Transverse colon (tissue), 4 donors: ENCODE measurements around the gene TENM4. TPM values are rescaled to one million over a fixed set of nuclear protein-coding genes. Genes with fewer than 3 reads are reported as not detected.

ENCODE experiments used
- DNase-seq: peaks from one replicate; pipeline ENCODE4 v3.0.0-alpha.2; 2019
- H3K27ac ChIP-seq, 4 donors: fragments of 200-600 bp; sonication (generic); 2 replicates each; pipeline ENCODE4 v1.5.1; 2016 to 2018; ENCODE audit warnings: inconsistent platforms in 4 of 4
- H3K27me3 ChIP-seq: fragments of 200-600 bp; sonication (generic); 2 replicates; pipeline ENCODE4 v1.5.1; 2017; ENCODE audit warnings: inconsistent platforms
- H3K36me3 ChIP-seq, 4 donors: fragments of 200-600 bp; sonication (generic); 2 replicates each; pipeline ENCODE4 v1.5.1; 2017 to 2019; ENCODE audit warnings: inconsistent platforms in 4 of 4
- H3K4me1 ChIP-seq, 4 donors: fragments of 200-600 bp; sonication (generic); 2 replicates each; pipeline ENCODE4 v1.5.1; 2017 to 2020; ENCODE audit warnings: inconsistent platforms in 4 of 4
- H3K4me3 ChIP-seq, 4 donors: fragments of 200-600 bp; sonication (generic); 1 replicate in 1 of 4; 2 replicates in 3 of 4; pipeline versions ENCODE4 v1.5.1 to v1.6.1; 2017 to 2019; ENCODE audit warnings: inconsistent platforms in 4 of 4
- H3K9me3 ChIP-seq, 2 donors: fragments of 200-600 bp; sonication (generic); 2 replicates each; pipeline ENCODE4 v1.5.1; 2017 to 2019; ENCODE audit warnings: inconsistent platforms in 2 of 2
- EP300 ChIP-seq: sonication (generic); formaldehyde crosslinking; IDR thresholded peaks from one replicate; pipeline ENCODE4 v1.6.1; 2017; ENCODE audit warnings: antibody characterized with exemption, low read depth
- POLR2A ChIP-seq: fragments of 450-650 bp; IDR thresholded peaks from one replicate; pipeline ENCODE4 v1.6.1; 2016; ENCODE audit warnings: antibody characterized with exemption, mild to moderate bottlenecking, moderate library complexity
- POLR2AphosphoS5 ChIP-seq, 3 donors: sonication (generic); formaldehyde crosslinking; IDR thresholded peaks; one replicate each; pipeline ENCODE4 v1.6.1; 2016; ENCODE audit warnings: antibody characterized with exemption in 3 of 3
- WGBS, 2 donors: methylation state at CpG; one replicate each; pipeline ENCODE4 v1.1.5; 2018; ENCODE audit warnings: low coverage in 1 of 2; 5-methylcytosine and 5-hydroxymethylcytosine counted together
- in situ Hi-C, 4 donors: fragments of 200-750 bp; cut with MboI; loops; one replicate each; pipeline versions ENCODE4 v1.15.0 to v1.15.1; 2017; ENCODE audit warnings: low sequenced_read_pairs in 3 of 4, low pct_ligation_motif_present in 1 of 4, low pct_unique_long_range_greater_than_20kb in 1 of 4
- intact Hi-C: fragments of 100-400 bp; cut with DNase I; formaldehyde crosslinking; loops from one replicate; pipeline ENCODE4 v1.15.1; 2023; ENCODE audit warnings: low total_unique reads
- total RNA-seq, 4 donors: library from RNA; depleted of rRNA; stranded (reverse); fragments of >200 nt; gene quantifications; one replicate each; pipeline ENCODE4 v1.1.0, GENCODE V29; 2016
- TF ChIP-seq, protein P1 (sequence below), 5 experiments: fragments of 200-600 bp in 3 of 5; fragments of 450-650 bp in 2 of 5; sonication (generic) in 3 of 5; IDR thresholded peaks; 1 replicate in 2 of 5; 2 replicates in 3 of 5; pipeline ENCODE4 v1.5.1; 2016 to 2017; ENCODE audit warnings: antibody characterized with exemption in 5 of 5, inconsistent platforms in 3 of 5, mild to moderate bottlenecking in 2 of 5, moderate library complexity in 1 of 5

Gene TENM4
- total RNA-seq, 4 donors from 2014 or later: 0.14 to 0.79 (median 0.39) TPM

DNA sequence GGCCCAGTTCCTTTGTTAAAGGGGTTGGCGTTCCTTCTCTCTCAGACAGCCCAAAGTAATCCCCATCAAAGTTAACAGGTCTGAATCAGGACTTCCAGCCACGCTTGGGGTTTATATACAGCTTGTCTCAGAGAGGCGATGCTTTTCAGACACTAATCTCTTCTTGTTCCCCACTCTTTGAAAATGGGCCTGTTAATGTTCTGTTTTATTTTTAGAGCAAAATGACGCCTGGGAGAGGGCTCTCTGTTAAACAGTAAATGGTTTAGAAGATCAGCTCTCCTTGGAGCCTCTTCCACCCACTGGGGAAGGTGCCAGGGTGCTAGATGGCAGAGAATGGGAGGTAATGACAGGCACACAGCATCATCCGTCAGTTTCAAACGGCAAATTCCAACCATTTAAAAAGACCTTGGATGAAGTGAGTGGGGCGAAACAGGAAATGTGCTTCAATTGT, 630.2 kb downstream of the TENM4 start:
- H3K36me3 ChIP-seq: no peaks in the 10 kb centered on the region
- no peaks in the 10 kb centered on the region for H3K27me3 ChIP-seq
- in situ Hi-C loops: no loop called here
- peaks cover 10 to 45% (median 26%) of the 10 kb centered on the region in 4 donors for H3K4me1 ChIP-seq
- H3K9me3 ChIP-seq: no peaks in the 10 kb centered on the region
- DNase-seq: no peak
- intact Hi-C loops: no loop called here
- peak overlapping the region; percentile 57 to 82 (median 72) for H3K27ac ChIP-seq
- no peak overlapping the region for H3K4me3 ChIP-seq
- WGBS, 2 donors: 63 to 71% methylated on average over 3 to 7 of the region's 7 CpGs
- TF ChIP-seq POLR2AphosphoS5 (IDR thresholded peaks at IDR 0.05) (no peak), POLR2A (no peak)
- TF ChIP-seq, protein P1, sequence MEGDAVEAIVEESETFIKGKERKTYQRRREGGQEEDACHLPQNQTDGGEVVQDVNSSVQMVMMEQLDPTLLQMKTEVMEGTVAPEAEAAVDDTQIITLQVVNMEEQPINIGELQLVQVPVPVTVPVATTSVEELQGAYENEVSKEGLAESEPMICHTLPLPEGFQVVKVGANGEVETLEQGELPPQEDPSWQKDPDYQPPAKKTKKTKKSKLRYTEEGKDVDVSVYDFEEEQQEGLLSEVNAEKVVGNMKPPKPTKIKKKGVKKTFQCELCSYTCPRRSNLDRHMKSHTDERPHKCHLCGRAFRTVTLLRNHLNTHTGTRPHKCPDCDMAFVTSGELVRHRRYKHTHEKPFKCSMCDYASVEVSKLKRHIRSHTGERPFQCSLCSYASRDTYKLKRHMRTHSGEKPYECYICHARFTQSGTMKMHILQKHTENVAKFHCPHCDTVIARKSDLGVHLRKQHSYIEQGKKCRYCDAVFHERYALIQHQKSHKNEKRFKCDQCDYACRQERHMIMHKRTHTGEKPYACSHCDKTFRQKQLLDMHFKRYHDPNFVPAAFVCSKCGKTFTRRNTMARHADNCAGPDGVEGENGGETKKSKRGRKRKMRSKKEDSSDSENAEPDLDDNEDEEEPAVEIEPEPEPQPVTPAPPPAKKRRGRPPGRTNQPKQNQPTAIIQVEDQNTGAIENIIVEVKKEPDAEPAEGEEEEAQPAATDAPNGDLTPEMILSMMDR (IDR thresholded peaks at IDR 0.05): no peak

DNA sequence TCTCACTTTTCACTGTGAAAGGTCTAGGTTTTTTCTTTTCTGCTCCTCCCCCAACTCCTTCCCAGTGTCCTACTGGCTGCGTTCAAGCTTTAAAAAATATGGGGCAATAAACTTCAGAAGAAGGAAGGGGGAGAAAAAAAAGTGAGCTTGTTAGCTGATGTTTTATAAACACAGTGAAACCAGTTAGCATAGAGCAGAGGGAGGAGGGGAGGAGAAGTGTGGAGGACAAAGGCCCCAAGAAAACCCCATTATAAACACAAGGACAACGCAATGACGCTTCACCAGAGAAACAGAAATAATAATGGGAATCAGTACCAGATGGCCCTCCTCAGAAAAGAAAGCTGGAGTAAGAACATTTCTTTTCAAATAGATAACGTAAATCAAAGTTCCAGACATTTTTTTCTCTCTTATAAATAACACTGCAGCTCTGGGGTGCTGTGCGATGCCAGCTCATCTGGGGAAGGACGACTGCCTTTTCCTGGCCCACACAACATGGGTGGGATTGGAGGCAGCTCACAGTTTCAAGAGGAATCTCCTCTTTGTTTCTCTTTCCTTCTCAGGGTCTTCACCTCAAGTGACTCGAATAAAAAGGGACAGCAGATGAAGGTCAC, 630.8 kb downstream of the TENM4 start:
- H3K27ac ChIP-seq: peak overlapping the region; percentile 57 to 82 (median 72)
- H3K4me3 ChIP-seq: no peak overlapping the region
- intact Hi-C loops (no loop called here), in situ Hi-C loops (no loop called here)
- H3K9me3 ChIP-seq: no peaks in the 10 kb centered on the region
- no peaks in the 10 kb centered on the region for H3K27me3 ChIP-seq
- TF ChIP-seq POLR2AphosphoS5 (IDR thresholded peaks at IDR 0.05) (peak in 2 of 3 donors; percentile 45 to 57), POLR2A (no peak), EP300 (no peak)
- TF ChIP-seq, protein P1 (IDR thresholded peaks at IDR 0.05): no peak
- no peaks in the 10 kb centered on the region for H3K36me3 ChIP-seq
- WGBS, 2 donors: 41 to 43% methylated on average over 7 of the region's 7 CpGs
- no peak for DNase-seq
- H3K4me1 ChIP-seq: peaks cover 10 to 45% (median 26%) of the 10 kb centered on the region in 4 donors

DNA sequence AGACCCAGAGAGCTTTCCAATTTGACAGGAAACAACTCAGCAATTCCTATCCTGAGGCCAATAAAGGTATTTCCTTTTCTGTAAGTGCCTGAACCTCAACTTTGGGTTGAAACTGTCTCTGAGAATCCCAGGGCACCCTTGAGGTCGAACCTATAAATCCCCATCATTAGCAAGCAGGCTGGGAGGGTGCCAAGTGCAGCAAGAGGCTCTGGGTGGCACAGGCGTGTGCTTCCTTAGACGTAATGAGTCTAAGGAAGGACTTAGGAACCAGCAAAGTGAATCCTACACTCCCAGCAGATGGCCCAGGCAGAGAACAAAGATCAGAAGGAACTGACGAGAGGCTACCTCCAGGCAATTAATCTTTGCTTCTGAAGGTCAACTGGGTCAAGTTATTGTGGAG, 631.9 kb downstream of the TENM4 start:
- H3K36me3 ChIP-seq: no peaks in the 10 kb centered on the region
- no peaks in the 10 kb centered on the region for H3K9me3 ChIP-seq
- peak overlapping the region; percentile 57 to 82 (median 72) for H3K27ac ChIP-seq
- peaks cover 10 to 45% (median 26%) of the 10 kb centered on the region in 4 donors for H3K4me1 ChIP-seq
- peak; percentile 54 for DNase-seq
- 26% methylated on average over 4 of the region's 4 CpGs; no CpG with 5 or more reads in 1 of the 2 donors for WGBS, 2 donors
- no peaks in the 10 kb centered on the region for H3K27me3 ChIP-seq
- in situ Hi-C loops: no loop called here
- intact Hi-C loops: no loop called here
- no peak overlapping the region for H3K4me3 ChIP-seq
- TF ChIP-seq POLR2A (no peak), EP300 (no peak), POLR2AphosphoS5 (IDR thresholded peaks at IDR 0.05) (no peak)
- TF ChIP-seq, protein P1 (IDR thresholded peaks at IDR 0.05): no peak

DNA sequence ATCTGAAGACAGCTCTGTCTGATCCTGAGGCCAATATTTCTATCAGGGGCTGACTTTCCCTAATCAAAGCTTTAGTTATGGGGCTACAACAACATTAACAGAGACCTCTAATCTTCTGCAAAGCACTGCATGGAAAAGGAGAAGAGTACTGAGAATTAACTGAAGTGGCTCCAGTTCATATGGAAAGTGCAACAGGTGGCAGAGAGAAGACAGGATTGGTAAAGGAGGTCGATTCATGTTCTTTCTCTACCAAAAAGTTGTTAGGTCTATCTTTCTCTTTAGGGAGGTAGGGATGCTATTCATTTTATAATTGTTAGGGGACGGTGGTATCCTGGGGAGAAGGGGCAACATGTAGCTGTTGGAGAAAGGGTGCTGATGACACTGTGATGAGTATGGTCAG, 633.5 kb downstream of the TENM4 start:
- H3K27me3 ChIP-seq: no peaks in the 10 kb centered on the region
- H3K27ac ChIP-seq: no peak overlapping the region
- DNase-seq: no peak
- intact Hi-C loops (no loop called here), in situ Hi-C loops (no loop called here)
- no peaks in the 10 kb centered on the region for H3K9me3 ChIP-seq
- H3K36me3 ChIP-seq: no peaks in the 10 kb centered on the region
- no peak overlapping the region for H3K4me3 ChIP-seq
- peaks cover 10 to 38% (median 25%) of the 10 kb centered on the region in 4 donors for H3K4me1 ChIP-seq
- WGBS, 2 donors: 72 to 77% methylated on average over 2 of the region's 2 CpGs
- no peak for TF ChIP-seq POLR2AphosphoS5 (IDR thresholded peaks at IDR 0.05)
- TF ChIP-seq EP300: no peak
- no peak for TF ChIP-seq POLR2A
- TF ChIP-seq, protein P1 (IDR thresholded peaks at IDR 0.05): no peak
